ENCODE results near the gene CIDEB. TPM values are rescaled to one million over a fixed set of nuclear protein-coding genes. Genes with fewer than 3 reads are reported as not detected.

Gene CIDEB
- total and polyA plus RNA-seq, 9 of the 15 experiments (the other 6 are each of a cell fraction or from before 2014, with no cell fraction given) = 0.03 to 0.35 (median 0.09) TPM; not detected in 3

GRCh38 chr14:24271134-24271833 lies 36.5 kb downstream of the CIDEB start, which contains the start of gene RABGGTA (continued):
- TF ChIP-seq EHMT2 (IDR thresholded peaks at IDR 0.05) = no peak
- 0 out of 2 replicates have a peak, but pooled peaks have one; percentile 16 for TF ChIP-seq EP300 (IDR thresholded peaks at IDR 0.05; ENCODE audit: low read length)
- TF ChIP-seq ZNF785 (CRISPR knock-in tag; IDR thresholded peaks at IDR 0.05) = no peak
- no peak; the same call in none of the 2 replicates for TF ChIP-seq ETV1 (tag; conservative IDR thresholded peaks at IDR 0.05; ENCODE audit: low read depth)
- TF ChIP-seq E2F8 (IDR thresholded peaks at IDR 0.05; ENCODE audit: low read depth, partially characterized antibody) = no peak
- TF ChIP-seq XRCC5 (IDR thresholded peaks at IDR 0.05; ENCODE audit: low read depth, low read length) = no peak
- TF ChIP-seq NFIX (CRISPR knock-in tag; IDR thresholded peaks at IDR 0.05; ENCODE audit: low read depth) = no peak
- TF ChIP-seq HMG20B (CRISPR knock-in tag; IDR thresholded peaks at IDR 0.05) = no peak
- peak in 1 of 3 experiments; percentile 73; a peak in 1 of 6 replicates for TF ChIP-seq ZBTB11 (CRISPR knock-in tag; IDR thresholded peaks at IDR 0.05)
- TF ChIP-seq CEBPG (CRISPR knock-in tag; IDR thresholded peaks at IDR 0.05) = no peak
- no peak for TF ChIP-seq CEBPG (tag; conservative IDR thresholded peaks at IDR 0.05 in 1 of 2, IDR thresholded peaks at IDR 0.05 in 1 of 2)
- no peak for TF ChIP-seq TCF15 (CRISPR knock-in tag; IDR thresholded peaks at IDR 0.05)
- TF ChIP-seq ZNF282 (CRISPR knock-in tag; IDR thresholded peaks at IDR 0.05) = no peak
- no peak for TF ChIP-seq ZNF695 (CRISPR knock-in tag; IDR thresholded peaks at IDR 0.05)
- TF ChIP-seq PML (IDR thresholded peaks at IDR 0.05; ENCODE audit: low read length) = 0 out of 2 replicates have a peak, but pooled peaks have one; percentile 31
- TF ChIP-seq JUN (IDR thresholded peaks at IDR 0.05; ENCODE audit: borderline replicate concordance, low read depth, low read length) = peak; percentile 66; the same call in 1 of the 2 replicates
- no peak; the same call in 1 of the 2 replicates for TF ChIP-seq JUN (CRISPR knock-in tag; IDR thresholded peaks at IDR 0.05; ENCODE audit: borderline replicate concordance)
- TF ChIP-seq SIRT6 (IDR thresholded peaks at IDR 0.05; ENCODE audit: low read depth, low read length) = no peak
- no peak for TF ChIP-seq SMAD1 (IDR thresholded peaks at IDR 0.05; ENCODE audit: low read depth, low read length, partially characterized antibody)
- no peak for TF ChIP-seq MBD2 (IDR thresholded peaks at IDR 0.05; ENCODE audit: borderline replicate concordance, low read depth)
- TF ChIP-seq BMI1 (IDR thresholded peaks at IDR 0.05; ENCODE audit: low read length) = no peak
- TF ChIP-seq ZNF41 (CRISPR knock-in tag; conservative IDR thresholded peaks at IDR 0.05) = no peak
- TF ChIP-seq RHOXF2B (CRISPR knock-in tag; conservative IDR thresholded peaks at IDR 0.05) = no peak

All from K562 (cell line).